NCI-H2107 (cell line): Measurements from ENCODE around the gene CLEC4E.
"Not testable (repeated sequence)": the region's sequence is repeated elsewhere in the genome, so short reads cannot be mapped to it uniquely, and the experiment has no call there.

Source experiments
- DNase-seq: peaks from one replicate; lab custom pipeline; 2025; lab: John Stamatoyannopoulos, UW

The CLEC4E gene

GRCh38 chr12:8540831-8541230 lies at the start of gene CLEC4E:
CLEC4E (minus strand) TSS chr12:8540905; CDS start chr12:8540797, 108 bp downstream.
- not testable (repeated sequence) for DNase-seq

- no peak for DNase-seq
Measured at GRCh38 chr12:8589679-8590078, 49.0 kb upstream of the CLEC4E start.

- DNase-seq: not testable (repeated sequence)
Measured at GRCh38 chr12:8584478-8584877, 43.8 kb upstream of the CLEC4E start.

- DNase-seq: no peak
Measured at GRCh38 chr12:8584004-8584403, 43.3 kb upstream of the CLEC4E start.

GRCh38 chr12:8581098-8581784 lies 40.5 kb upstream of the CLEC4E start:
- no peak for DNase-seq

GRCh38 chr12:8577879-8578278 lies 37.2 kb upstream of the CLEC4E start:
- DNase-seq: no peak

GRCh38 chr12:8572507-8572906 lies 31.8 kb upstream of the CLEC4E start:
- no peak for DNase-seq

- no peak for DNase-seq
Measured at GRCh38 chr12:8566525-8566924, 25.8 kb upstream of the CLEC4E start.

GRCh38 chr12:8566052-8566451 lies 25.3 kb upstream of the CLEC4E start:
- DNase-seq: not testable (repeated sequence)

- DNase-seq: no peak
Measured at GRCh38 chr12:8564656-8565055, 24.0 kb upstream of the CLEC4E start.

- no peak for DNase-seq
Measured at GRCh38 chr12:8563356-8563755, 22.7 kb upstream of the CLEC4E start.

- no peak for DNase-seq
Measured at GRCh38 chr12:8562310-8562709, 21.6 kb upstream of the CLEC4E start.

GRCh38 chr12:8561011-8561410 lies 20.3 kb upstream of the CLEC4E start:
- no peak for DNase-seq

- DNase-seq: no peak
Measured at GRCh38 chr12:8559676-8560075, 19.0 kb upstream of the CLEC4E start.

GRCh38 chr12:8556531-8557097 lies 15.9 kb upstream of the CLEC4E start:
- DNase-seq: no peak

GRCh38 chr12:8554451-8555195 lies 13.9 kb upstream of the CLEC4E start:
- no peak for DNase-seq

- no peak for DNase-seq
Measured at GRCh38 chr12:8553088-8553627, 12.5 kb upstream of the CLEC4E start.

GRCh38 chr12:8549381-8549780 lies 8.7 kb upstream of the CLEC4E start:
- DNase-seq: no peak

GRCh38 chr12:8548192-8548591 lies 7.5 kb upstream of the CLEC4E start:
- DNase-seq: no peak

GRCh38 chr12:8547645-8548044 lies 6.9 kb upstream of the CLEC4E start:
- no peak for DNase-seq

- no peak for DNase-seq
Measured at GRCh38 chr12:8546591-8546990, 5.9 kb upstream of the CLEC4E start.

- DNase-seq: peak; percentile 31
Measured at GRCh38 chr12:8544295-8544694, 3.6 kb upstream of the CLEC4E start.

GRCh38 chr12:8541562-8541961 lies 857 bp upstream of the CLEC4E start:
- no peak for DNase-seq
